T-helper 2 cell (primary cell): Measurements from ENCODE around the gene ITPR2.
A peak's percentile ranks its signal among the peaks of the same experiment; 100 is the strongest.

Experiments
- DNase-seq, 5 experiments: peaks; one replicate each; pipeline versions ENCODE4 v3.0.0 to v3.0.0-alpha.2; 2012 to 2022

Gene ITPR2

DNA sequence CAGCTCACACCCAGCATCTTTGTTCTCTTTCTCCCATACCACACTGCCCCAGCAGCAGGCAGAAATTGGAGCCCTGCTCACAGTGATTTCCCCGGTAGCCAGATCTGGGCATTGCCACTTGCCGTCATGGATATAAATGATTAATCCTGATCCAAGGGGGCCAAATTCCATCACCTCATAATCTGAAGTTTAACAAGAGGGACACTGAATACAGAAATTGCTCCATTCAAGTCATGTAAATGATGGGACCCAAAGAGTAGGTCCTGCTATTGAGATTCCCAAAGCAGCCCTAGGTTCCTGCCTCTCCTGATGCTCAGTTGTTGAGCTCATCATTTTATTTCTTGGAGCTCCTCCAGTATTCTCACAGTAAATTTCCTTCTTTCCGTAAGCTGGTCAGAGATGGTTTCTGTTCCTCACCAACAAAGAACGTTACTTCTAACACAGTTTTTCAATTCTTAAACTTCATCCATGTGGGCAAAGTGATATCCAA, 11.7 kb downstream of the ITPR2 start:
- no peak for DNase-seq

DNA sequence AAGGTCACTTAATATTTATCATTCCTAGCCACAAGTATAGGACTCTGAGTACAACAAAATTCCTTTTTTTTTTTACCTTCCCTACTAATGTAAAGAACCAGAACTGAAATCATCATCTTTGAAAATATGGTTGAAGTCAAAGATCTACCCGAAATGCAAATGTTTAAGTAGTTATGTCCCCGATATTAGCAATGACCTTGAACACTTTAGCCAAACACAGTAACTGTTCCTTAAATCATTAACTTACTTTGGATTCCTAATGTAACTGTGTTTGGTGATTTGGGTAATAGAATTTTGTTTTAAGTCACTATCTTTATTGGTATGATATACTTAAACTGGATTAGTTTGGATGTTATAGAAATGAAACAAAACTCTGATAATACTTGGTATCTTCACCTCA, 14.4 kb downstream of the ITPR2 start:
- no peak for DNase-seq

DNA sequence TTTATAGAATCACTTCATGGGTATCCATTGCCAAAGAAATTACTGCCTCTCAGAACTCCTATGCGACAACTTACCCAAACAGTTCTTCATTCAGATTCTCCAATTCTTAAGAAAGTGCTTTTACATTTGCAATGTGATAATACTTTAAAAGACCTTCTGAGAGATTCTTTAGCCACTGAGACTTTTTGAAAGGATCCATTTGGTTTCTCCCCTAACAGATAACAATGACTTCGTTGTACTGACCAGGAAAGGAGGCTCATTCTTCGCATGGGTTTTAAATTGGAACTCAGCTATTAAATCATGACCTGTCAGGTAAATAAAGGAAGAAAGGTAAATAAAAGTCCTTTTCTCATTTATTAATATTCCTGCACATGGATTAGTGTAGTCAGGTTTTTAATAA, 14.8 kb downstream of the ITPR2 start:
- no peak for DNase-seq

DNA sequence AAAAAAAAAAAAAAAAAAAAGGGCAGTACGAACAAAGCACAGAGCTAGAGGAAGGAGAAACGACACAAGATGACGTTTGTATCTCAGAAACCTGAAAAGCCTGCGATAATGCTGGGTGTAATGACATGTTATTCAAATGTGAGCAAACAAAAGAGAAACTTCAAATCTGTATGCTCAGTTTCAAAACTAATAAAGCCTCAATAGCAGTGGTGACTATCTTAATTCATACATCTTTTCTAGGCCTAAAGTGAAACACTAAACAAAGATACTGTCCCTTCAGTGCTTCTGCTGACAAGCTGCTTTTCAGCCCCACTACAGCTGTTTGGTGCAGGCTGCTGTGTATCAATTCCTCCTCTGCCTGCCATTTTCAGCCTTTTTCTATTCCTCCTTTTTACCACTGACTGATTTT, 15.8 kb downstream of the ITPR2 start:
- peak in 1 of 5 experiments; percentile 20 for DNase-seq

DNA sequence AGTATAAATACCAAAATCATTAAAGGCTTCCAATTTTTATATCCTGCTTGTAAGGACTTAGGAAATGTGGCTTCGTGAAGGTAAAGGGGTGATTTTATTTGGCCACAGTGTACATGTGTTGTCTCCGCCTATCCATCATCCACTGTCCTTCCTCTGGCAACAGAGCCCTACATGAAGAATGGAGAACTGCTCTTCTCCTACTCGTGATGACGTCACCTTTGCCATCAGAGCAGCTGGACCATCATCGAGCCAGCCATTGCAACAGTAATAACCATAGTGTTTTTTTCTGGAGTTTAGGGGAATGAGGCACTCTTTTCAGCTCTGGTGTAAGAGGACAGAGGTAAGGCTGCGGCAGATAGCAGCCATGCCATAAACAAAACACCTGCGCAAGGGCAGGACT, 19.2 kb downstream of the ITPR2 start:
- DNase-seq: no peak

DNA sequence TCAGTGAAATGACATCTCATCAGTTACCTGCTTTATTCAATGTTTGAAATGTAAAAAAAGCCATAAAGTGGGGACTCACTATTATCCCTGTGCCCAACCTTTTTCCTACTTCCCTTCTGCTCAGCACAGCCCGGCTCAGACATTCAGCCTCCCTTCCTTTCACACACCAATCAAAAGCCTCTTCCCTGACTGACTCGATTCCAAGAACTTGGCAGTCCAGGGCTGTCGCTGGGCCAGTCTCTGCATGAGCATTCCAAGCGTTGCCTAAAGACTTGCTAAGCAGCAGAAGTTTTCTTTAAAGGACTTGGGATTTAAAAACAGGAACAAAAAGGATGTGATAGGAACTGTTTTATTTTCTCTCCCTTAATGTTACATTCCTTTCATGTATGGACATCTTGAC, 22.7 kb downstream of the ITPR2 start:
- no peak for DNase-seq

DNA sequence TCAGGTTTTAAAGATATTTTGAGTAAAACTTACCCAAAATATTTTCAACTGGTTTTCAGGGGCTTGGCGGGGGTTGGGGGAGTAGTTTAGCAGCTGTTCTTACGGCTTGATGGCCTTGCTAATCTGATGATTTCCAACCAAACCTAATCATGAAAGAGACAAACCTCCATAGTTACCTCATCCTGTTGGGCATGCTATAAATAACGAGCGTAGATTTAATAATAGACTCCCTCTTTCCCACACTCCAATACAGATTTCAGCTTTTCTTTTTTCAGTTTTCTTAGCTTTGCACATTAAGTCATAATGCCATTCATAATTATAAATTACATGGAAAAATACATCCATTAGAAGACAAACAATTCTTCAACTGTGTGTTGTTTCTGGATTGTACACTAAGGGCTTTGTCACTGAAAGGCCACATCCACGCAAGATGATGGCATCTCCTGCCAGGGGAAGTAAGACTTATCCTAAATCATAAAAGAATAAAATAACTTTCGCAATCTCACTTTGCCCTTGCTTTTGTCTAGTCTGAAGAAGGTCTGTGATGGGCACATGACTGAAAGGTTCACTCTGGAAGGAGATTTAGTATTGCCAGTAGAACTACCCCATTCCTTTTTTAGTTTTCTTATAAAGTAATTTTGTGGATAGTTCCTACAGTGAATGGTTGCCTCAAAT, 23.2 kb downstream of the ITPR2 start:
- DNase-seq: no peak

DNA sequence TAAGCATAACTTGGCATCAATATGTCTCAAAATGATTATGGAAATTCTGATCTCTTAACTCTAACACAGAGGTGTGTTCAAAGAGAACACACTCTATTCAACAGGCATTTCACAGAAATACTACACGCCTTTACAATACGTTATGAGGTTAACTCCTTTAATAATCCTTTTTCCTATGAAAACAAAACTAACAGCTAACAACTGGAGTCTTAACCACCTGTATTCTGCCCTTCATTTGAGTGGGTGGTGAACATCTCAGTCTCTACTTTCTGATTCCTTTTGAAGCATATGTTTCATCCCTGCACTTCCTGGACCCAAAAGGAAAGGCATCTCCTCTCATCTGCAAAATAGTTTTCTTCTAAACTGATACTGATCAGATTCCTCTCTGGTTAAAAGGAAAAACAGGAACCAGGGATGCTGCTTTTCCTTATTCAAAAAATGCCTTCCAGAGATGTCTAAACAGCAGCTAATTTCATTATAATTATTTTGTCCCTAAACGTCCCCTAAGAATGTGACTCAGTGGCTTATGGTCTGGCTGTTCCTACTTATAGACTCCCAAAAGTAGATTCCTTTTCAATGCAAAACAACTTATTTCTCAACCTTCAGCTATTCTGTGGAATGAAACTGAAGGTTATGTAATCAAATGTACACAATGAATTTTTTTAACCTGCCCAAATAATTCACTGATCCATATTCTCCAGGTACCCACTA, 24.1 kb downstream of the ITPR2 start:
- no peak for DNase-seq

DNA sequence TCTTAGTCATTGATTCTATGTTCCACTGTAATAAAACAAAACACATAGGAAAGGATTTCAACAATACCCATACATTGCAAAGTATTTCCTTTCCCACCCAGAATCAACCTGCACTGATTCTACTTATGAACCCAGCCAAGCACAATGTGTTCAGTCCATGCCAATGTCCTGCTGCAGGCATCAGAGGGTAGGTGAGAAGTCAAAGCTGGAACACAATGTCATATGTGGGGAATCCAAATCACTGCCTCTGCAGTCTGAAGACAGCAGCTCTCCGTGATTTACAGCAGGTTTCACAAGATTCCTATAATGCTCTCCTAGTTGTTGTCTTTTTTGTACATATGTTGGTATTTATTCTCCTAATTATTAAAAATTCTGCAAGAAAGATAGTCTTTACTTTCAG, 25.7 kb downstream of the ITPR2 start:
- no peak for DNase-seq

DNA sequence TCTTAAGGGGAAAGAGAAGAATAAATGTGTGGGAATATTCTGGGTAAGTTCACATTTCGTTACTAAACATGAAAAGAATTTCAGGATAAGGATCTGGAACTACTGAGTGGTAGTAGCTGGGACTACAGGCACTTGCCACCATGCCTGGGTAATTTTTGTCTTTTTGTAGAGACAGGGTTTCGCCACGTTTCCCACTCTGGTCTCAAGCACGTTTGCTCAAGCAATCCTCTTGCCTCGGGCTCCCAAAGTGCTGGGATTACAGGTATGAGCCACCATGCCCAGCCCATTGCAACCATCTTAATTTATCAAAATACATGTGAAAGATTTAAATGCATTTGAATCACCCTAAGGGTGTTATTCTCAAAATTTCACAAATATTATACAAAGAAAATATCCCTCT, 26.4 kb downstream of the ITPR2 start:
- no peak for DNase-seq

DNA sequence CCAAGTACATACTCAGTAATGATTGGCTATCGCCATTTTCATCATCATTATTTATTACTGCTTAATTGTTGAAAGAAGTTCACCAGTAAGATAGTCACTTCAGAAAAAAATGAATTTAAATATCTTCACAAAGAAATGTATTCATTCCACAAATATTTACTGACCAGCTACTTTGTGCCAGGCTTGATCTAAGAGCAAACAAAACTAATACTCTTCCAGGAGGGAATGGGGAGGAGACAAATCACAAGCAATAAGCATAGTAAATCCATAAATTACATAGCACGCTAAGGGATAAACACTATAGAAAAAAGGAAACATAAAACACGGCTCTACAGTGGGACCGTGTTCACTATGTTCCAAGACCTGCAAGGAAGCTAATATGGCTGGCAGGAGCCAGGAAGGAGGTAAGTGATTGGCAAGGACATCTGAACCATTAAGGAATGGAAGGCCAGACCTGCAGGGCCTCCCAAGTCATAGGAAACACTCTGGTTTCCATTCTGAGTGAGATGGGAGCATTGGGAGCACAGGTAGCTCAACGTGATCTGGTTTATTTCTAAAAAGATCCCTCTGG, 27.5 kb downstream of the ITPR2 start:
- no peak for DNase-seq

DNA sequence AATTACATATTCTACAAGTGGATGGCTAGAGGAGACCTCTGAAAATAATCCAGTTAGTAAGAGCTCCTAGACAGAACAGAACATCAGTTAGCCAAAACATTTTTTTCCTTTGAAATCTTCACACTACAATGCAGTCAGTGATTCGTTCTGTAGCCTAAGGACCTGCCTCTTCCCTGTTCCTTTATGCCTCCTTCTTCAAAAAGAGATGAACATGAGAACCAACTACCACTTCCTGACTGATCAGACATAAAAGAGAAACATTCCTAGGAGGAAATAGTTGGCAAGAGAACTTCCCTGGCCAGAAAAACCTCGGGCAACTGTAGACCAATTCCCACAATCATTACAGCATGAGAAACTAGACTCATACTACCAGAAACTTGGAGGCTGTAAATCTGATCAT, 29.4 kb downstream of the ITPR2 start:
- no peak for DNase-seq

DNA sequence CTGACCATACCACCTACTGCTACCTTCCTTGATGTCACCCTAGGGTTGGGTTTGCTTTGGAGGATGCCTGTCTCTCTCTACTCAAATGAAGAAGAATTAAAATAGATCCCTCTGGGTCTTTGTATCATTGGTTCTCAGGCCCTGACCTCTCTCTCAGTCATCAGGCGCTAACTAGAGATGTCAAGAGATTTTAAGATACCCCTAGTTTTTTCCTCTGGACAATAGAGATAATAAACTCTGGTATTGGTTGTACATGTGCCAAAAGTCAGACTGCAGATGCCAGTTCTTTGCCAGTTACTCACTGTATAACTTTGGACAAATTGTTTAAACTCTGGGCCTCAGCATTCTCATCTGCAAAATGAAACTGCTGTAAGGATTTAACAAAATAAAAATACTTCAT, 31.5 kb downstream of the ITPR2 start:
- DNase-seq: no peak

DNA sequence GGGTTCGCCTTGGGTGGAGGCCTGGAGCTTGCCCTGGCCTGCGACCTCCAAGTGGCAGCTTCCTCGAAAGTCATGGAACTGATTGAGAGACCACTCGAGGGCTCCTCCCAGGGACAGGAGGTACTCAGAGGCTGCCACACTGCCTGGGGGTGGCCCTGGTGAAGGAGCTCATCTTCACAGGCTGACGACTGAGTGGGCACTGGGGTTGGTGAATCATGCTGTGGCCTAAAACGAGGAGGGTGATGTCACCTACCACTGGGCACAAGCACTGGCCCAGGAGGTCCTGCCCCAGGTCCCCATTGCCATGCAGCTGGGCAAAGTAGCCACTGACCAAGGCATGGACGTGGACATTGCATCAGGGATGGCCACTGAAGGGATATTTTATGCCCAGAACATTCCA, 32.1 kb downstream of the ITPR2 start:
- no peak for DNase-seq

DNA sequence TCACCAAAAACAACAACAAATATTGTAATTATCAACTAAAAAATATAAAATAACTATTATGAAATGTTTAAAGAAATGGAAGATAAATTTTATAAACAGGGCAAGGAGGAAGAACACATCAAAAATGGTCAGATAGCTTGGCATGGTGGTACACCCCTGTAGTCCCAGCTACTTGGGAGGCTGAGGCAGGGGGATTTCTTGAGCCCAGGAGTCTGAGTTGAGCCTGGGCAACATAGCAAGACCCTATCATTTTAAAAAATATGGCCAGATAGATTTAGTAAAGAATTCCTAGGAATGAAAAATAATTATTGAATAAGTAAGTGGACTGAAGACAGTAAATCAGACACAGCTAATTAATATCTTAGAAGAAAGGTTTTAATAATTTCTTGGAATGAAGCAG, 32.6 kb downstream of the ITPR2 start:
- DNase-seq: no peak

DNA sequence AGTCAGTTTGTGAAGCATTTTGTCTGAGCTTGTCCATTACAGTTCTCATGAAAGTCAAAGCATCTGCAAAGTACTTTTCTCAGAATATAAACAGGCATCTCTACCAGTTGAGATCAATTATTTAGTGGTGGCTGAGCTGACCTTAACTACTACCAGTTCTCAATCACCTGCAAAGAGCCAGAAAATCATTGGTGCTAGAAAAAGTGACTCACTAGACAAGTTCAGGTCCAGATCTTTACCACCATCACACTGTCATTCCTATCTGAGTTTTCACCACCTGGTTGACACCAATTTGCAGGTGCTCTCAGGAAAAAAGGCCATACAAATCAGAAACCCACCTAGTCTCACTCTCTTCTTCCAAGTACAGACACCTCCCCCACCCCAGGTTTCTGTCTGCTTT, 33.3 kb downstream of the ITPR2 start:
- DNase-seq: no peak

DNA sequence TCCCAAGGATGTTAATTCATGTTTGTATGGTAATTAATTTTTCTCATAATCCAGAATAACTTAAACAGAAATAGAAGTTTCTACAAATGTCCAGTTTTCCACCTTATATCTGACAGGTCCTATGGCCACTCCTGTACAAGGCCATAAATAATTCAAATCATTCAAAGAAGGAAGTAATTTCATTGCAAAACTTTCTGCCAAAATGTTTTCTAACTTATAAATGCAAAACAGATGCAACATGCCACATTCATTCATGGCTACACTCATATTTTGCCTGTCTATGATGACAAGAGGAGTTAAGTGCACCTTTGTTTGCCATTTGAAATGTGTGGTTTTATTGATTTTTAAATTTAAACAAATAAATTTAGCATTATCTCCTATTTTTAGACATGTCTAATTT, 34.4 kb downstream of the ITPR2 start:
- no peak for DNase-seq

DNA sequence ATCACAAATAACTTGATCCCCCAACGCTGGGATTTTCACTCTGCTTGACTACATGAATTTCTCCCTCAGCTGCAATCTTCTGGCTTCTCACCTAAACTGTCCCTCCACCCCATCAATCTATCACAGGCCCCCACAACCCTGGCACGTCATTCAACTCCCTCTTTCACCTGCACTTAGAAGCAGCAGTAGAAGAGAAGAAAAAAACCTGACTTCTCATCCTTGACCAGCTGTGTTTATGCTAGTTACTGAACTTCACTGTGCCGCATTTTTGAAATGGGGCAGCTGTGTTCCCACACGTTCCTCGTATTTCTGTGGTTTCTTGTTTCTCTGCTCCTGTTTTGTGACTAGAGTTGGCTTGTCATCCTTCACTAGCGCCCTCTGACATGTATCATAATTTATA, 35.0 kb downstream of the ITPR2 start:
- DNase-seq: no peak

DNA sequence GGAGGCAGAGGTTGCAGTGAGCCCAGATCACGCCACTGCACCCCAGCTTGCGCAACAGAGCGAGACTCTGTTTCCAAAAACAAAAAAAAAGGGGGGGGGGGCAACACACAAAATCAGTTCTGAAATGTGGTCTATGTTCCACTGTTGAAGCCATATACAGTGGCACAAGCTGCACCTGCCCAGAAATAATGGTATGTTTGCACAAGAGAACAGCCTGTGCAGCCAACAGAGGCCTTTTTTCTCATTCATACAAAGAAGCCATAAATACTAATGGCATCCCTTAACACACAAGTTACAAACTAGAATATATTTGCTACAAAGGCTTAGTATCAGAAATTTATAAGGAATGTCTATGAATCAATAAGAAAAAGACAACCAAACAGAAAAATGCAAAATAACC, 37.1 kb downstream of the ITPR2 start:
- DNase-seq: no peak

DNA sequence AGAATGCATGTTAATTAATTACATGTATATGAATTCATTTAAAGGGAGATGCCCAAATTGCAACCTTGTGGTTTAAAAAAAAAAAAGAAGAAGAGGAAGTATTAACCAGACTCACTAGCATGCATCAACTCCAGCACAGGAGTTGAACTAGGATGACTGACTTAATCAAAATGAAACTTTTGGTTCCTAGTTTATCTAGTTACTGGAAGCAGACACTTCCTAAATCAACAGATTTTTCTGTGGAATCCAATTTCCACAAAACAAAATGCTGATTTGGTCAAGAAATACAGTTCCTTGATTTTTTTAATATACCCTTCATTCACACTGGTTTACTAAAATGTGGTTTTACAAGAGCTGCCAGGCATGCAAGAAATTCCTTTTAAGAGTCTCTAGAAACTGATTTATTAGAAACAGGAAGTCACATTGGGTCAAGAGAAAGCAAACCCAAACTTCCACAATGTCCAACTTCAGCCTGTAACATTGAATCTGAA, 41.6 kb downstream of the ITPR2 start:
- DNase-seq: peak in 1 of 5 experiments; percentile 3

DNA sequence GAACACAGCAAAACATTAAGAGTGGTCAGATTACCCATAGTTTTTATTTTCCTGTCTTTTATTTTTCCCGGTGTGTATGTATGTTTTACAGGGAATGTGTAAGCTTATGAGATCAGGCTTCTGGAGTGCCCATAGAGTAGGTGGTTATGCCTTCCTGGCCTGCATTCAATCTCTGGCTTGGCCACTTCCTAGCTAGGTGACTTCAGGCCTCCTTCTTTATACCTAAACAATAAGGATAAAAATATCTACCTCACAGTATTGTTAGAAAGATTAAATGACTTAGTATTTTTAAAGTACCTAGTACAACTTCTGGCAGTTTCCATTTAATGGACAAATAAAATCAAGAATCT, 42.4 kb downstream of the ITPR2 start:
- no peak for DNase-seq

DNA sequence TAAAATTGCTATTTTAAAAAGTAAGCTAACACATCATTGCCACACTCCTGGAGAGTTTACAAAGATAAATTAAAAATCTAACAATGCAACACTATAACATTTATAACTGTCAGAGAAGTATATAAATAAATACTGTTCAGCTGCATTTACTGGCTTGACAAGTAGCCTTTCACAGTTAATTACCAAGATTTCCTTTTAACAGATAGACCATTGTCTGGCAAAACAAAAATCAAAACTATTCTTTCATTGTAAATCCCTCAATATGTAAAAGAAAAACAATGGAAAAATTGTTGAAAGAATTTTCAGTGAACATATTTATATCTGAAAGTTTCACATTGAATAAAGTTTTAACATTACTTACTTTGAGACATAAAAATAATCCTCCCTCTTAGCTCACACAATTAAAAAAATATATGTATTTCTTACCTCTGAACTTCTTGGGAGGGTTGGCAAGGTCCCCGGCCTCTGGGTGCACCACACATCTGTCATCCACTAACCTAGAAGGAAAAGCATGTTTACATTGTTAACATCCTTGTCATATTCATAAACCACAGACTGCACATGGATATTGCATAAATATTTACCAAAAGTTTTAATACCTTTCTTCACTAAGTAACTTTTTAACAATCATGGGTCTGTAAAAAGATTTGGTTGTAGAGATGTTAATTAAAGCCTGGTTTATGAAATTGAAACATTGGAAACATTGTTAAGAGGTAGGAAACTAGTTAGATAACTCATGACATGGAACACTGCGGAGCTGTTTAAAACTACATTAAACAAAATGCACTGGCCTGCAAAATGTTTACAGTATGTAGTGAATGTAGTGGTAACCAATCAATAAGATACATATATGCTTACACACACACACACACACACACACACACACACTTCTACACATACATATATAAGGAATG, 43.0 kb downstream of the ITPR2 start:
- DNase-seq: no peak

DNA sequence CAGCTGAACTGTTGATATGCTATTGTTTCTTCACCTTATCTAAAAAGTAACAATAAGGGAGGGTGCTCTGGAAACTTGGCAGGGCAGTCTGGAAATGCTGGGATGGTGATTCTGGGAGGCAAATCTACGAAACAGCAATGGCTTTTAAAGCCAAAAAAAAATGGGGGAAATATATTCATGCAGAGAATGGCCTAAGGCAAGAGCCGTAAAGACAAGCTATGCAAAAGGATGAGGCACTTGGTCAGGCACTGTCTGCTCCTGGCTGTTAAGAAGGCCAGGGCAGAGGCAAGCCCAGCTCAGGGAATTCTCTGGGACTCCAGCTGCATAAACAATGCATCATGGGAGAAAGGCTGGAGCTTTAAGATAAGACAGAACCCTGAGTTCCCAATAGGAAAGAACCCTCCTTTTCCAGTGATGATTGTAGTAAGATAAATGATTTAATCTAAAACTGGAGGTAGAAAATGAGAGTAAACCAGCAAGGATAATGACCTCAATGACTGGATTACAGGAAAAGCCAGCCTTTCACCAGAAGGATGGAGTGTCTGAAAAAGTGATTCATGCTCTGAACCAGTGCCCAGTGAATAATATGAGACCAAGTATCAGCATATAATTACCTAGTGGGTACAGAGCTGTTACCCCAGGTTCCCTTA, 46.0 kb downstream of the ITPR2 start:
- no peak for DNase-seq
